Loucy (cell line): Measurements from ENCODE around the gene LRRC4C.

Experiments
- EZH2phosphoT487 ChIP-seq: fragments of 200-600 bp; IDR thresholded peaks from 2 replicates; pipeline ENCODE4 v1.6.1; 2018; ENCODE audit warnings: antibody characterized with exemption, mild to moderate bottlenecking, moderate library complexity, borderline replicate concordance
- TF ChIP-seq, protein P1 (sequence below): fragments of 200-600 bp; sonication (generic); conservative IDR thresholded peaks from 2 replicates; pipeline ENCODE4 v1.5.1; 2014; ENCODE audit warnings: mild to moderate bottlenecking, antibody characterized with exemption, low read length

DNA sequence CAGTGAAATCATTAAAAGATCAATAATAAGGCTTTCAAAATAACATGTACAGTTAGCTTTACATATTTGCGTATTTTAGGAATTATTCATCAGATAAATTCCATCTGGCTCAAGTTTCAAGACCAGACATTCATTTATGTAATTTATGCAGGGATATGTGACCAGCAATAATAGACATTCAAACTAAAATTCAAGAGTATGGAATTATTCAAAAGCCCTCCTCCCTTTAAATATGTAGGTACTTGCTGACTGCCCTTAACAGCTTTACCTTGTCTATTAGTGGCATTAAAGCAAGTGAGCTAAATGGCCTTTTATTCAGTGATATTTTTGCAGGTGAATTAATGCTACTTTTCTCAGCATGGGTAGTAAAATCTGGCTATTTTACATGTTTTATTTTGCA lies 126.1 kb downstream of the LRRC4C start:
- TF ChIP-seq, protein P1, sequence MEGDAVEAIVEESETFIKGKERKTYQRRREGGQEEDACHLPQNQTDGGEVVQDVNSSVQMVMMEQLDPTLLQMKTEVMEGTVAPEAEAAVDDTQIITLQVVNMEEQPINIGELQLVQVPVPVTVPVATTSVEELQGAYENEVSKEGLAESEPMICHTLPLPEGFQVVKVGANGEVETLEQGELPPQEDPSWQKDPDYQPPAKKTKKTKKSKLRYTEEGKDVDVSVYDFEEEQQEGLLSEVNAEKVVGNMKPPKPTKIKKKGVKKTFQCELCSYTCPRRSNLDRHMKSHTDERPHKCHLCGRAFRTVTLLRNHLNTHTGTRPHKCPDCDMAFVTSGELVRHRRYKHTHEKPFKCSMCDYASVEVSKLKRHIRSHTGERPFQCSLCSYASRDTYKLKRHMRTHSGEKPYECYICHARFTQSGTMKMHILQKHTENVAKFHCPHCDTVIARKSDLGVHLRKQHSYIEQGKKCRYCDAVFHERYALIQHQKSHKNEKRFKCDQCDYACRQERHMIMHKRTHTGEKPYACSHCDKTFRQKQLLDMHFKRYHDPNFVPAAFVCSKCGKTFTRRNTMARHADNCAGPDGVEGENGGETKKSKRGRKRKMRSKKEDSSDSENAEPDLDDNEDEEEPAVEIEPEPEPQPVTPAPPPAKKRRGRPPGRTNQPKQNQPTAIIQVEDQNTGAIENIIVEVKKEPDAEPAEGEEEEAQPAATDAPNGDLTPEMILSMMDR = no peak
- no peak for TF ChIP-seq EZH2phosphoT487
